Mesothelial cell of epicardium (in vitro differentiated cells): ENCODE measurements around the gene CCNK. TPM values are rescaled to one million over a fixed set of nuclear protein-coding genes. Genes with fewer than 3 reads are reported as not detected.

ENCODE experiments used
- DNase-seq, 2 experiments: peaks; one replicate each; pipeline ENCODE4 v3.0.0; 2021; ENCODE audit warnings: low spot score in 2 of 2; ENCODE audit not compliant: unreplicated experiment in 2 of 2
- H3K27ac Mint-ChIP-seq: 2 replicates; pipeline ENCODE4 v1.8.0; 2021; ENCODE audit warnings: mixed read lengths
- H3K27me3 Mint-ChIP-seq: 2 replicates; pipeline ENCODE4 v1.8.0; 2021; ENCODE audit warnings: low read depth, mixed read lengths
- H3K36me3 Mint-ChIP-seq: 2 replicates; pipeline ENCODE4 v1.8.0; 2021; ENCODE audit warnings: mixed read lengths
- H3K4me1 Mint-ChIP-seq: 2 replicates; pipeline ENCODE4 v1.8.0; 2021; ENCODE audit warnings: mixed read lengths
- H3K4me3 Mint-ChIP-seq: 2 replicates; pipeline ENCODE4 v1.8.0; 2021; ENCODE audit warnings: mild to moderate bottlenecking, moderate library complexity, mixed read lengths
- H3K9me3 Mint-ChIP-seq: 2 replicates; pipeline ENCODE4 v1.8.0; 2021; ENCODE audit warnings: mixed read lengths
- CTCF ChIP-seq: fragments of 200-600 bp; sonication (generic); IDR thresholded peaks from one replicate; pipeline ENCODE4 v1.5.0; 2021; ENCODE audit warnings: antibody characterized with exemption; ENCODE audit not compliant: unreplicated experiment
- total RNA-seq: library from RNA; stranded (reverse); gene quantifications from 3 replicates; pipeline ENCODE4 v1.2.1, GENCODE V29; 2021

Gene CCNK
- total RNA-seq, 1 donor from 2014 or later: 65.1 TPM

GRCh38 chr14:99497341-99497740 lies 16.1 kb downstream of the CCNK start:
- Mint-ChIP-seq H3K4me3 (no peak overlapping the region), H3K27ac (no peak overlapping the region), H3K4me1 (no peaks in the 10 kb centered on the region), H3K27me3 (no peaks in the 10 kb centered on the region), H3K36me3 (peaks cover 29% of the 10 kb centered on the region), H3K9me3 (no peaks in the 10 kb centered on the region)
- no peak for DNase-seq
- no peak for TF ChIP-seq CTCF

- Mint-ChIP-seq H3K4me1 (no peaks in the 10 kb centered on the region), H3K27me3 (no peaks in the 10 kb centered on the region), H3K36me3 (peaks cover 30% of the 10 kb centered on the region), H3K4me3 (no peak overlapping the region), H3K9me3 (no peaks in the 10 kb centered on the region), H3K27ac (no peak overlapping the region)
- no peak for DNase-seq
- TF ChIP-seq CTCF: no peak
These were observed 16.7 kb downstream of the CCNK start for GRCh38 chr14:99497894-99498293.

GRCh38 chr14:99502989-99503421 lies 21.8 kb downstream of the CCNK start:
- peaks cover 51% of the 10 kb centered on the region for H3K36me3 Mint-ChIP-seq
- no peak overlapping the region for H3K27ac Mint-ChIP-seq
- H3K27me3 Mint-ChIP-seq: no peaks in the 10 kb centered on the region
- no peaks in the 10 kb centered on the region for H3K4me1 Mint-ChIP-seq
- no peak for TF ChIP-seq CTCF
- no peak for DNase-seq
- no peaks in the 10 kb centered on the region for H3K9me3 Mint-ChIP-seq
- no peak overlapping the region for H3K4me3 Mint-ChIP-seq

GRCh38 chr14:99503848-99504453 lies 22.7 kb downstream of the CCNK start:
- Mint-ChIP-seq H3K4me3 (no peak overlapping the region), H3K36me3 (peaks cover 51% of the 10 kb centered on the region), H3K9me3 (no peaks in the 10 kb centered on the region), H3K4me1 (no peaks in the 10 kb centered on the region), H3K27me3 (no peaks in the 10 kb centered on the region), H3K27ac (no peak overlapping the region)
- no peak for DNase-seq
- TF ChIP-seq CTCF: no peak

- DNase-seq: no peak
These were observed 23.9 kb downstream of the CCNK start for GRCh38 chr14:99505089-99505488.

More at GRCh38 chr14:99505089-99505488, 23.9 kb downstream of the CCNK start:
- H3K27ac Mint-ChIP-seq: no peak overlapping the region
- no peak overlapping the region for H3K4me3 Mint-ChIP-seq
- no peak for TF ChIP-seq CTCF
- H3K4me1 Mint-ChIP-seq: no peaks in the 10 kb centered on the region
- no peaks in the 10 kb centered on the region for H3K9me3 Mint-ChIP-seq
- H3K27me3 Mint-ChIP-seq: no peaks in the 10 kb centered on the region
- peaks cover 54% of the 10 kb centered on the region for H3K36me3 Mint-ChIP-seq
